ENCODE measurements around the gene TTR.

The TTR gene

GRCh38 chr18:31558567-31558966, 33.1 kb upstream of the TTR start:
- DNase-seq (ENCODE audit: insufficient read length, low spot score) (no peak), FAIRE-seq (no peak)
- no peak for TF ChIP-seq PAX5 (IDR thresholded peaks at IDR 0.05; ENCODE audit: insufficient read depth, low read length, severe bottlenecking)
- TF ChIP-seq POLR2AphosphoS5 (IDR thresholded peaks at IDR 0.05; ENCODE audit: low read depth, low read length), result no peak
- TF ChIP-seq POLR2A (IDR thresholded peaks at IDR 0.05; ENCODE audit: low read depth, low read length), result no peak
- TF ChIP-seq POU2F2 (IDR thresholded peaks at IDR 0.05; ENCODE audit: low read depth, low read length), result no peak

- DNase-seq (ENCODE audit: insufficient read length, low spot score) (no peak), FAIRE-seq (no peak)
- TF ChIP-seq POU2F2 (IDR thresholded peaks at IDR 0.05; ENCODE audit: low read depth, low read length) (no peak), SPI1 (IDR thresholded peaks at IDR 0.05; ENCODE audit: low read depth, low read length) (no peak), POLR2A (IDR thresholded peaks at IDR 0.05; ENCODE audit: low read depth, low read length) (no peak), PAX5 (IDR thresholded peaks at IDR 0.05; ENCODE audit: insufficient read depth, low read length, severe bottlenecking) (no peak), POLR2AphosphoS5 (IDR thresholded peaks at IDR 0.05; ENCODE audit: low read depth, low read length) (no peak), TAF1 (IDR thresholded peaks at IDR 0.05; ENCODE audit: low read depth, low read length) (no peak)
Measured at GRCh38 chr18:31562726-31563125, 29.0 kb upstream of the TTR start.

- DNase-seq (ENCODE audit: insufficient read length, low spot score) (no peak), FAIRE-seq (no peak)
- TF ChIP-seq POU2F2 (IDR thresholded peaks at IDR 0.05; ENCODE audit: low read depth, low read length) (no peak), TAF1 (IDR thresholded peaks at IDR 0.05; ENCODE audit: low read depth, low read length) (no peak), PAX5 (IDR thresholded peaks at IDR 0.05; ENCODE audit: insufficient read depth, low read length, severe bottlenecking) (no peak)
Measured at GRCh38 chr18:31563778-31564177, 27.9 kb upstream of the TTR start.

GRCh38 chr18:31565345-31565744, 26.3 kb upstream of the TTR start:
- TF ChIP-seq SPI1 (IDR thresholded peaks at IDR 0.05; ENCODE audit: low read depth, low read length) (no peak), PAX5 (IDR thresholded peaks at IDR 0.05; ENCODE audit: insufficient read depth, low read length, severe bottlenecking) (no peak), TAF1 (IDR thresholded peaks at IDR 0.05; ENCODE audit: low read depth, low read length) (no peak), POLR2A (IDR thresholded peaks at IDR 0.05; ENCODE audit: low read depth, low read length) (no peak), POU2F2 (IDR thresholded peaks at IDR 0.05; ENCODE audit: low read depth, low read length) (no peak), POLR2AphosphoS5 (IDR thresholded peaks at IDR 0.05; ENCODE audit: low read depth, low read length) (no peak)
- DNase-seq (ENCODE audit: insufficient read length, low spot score), result no peak
- no peak for FAIRE-seq

GRCh38 chr18:31565782-31566512, 25.7 kb upstream of the TTR start:
- no peak for FAIRE-seq

GRCh38 chr18:31566576-31567306, 24.9 kb upstream of the TTR start:
- DNase-seq (ENCODE audit: insufficient read length, low spot score), result no peak
- FAIRE-seq, result no peak
- TF ChIP-seq POLR2AphosphoS5 (IDR thresholded peaks at IDR 0.05; ENCODE audit: low read depth, low read length) (no peak), SPI1 (IDR thresholded peaks at IDR 0.05; ENCODE audit: low read depth, low read length) (no peak), PAX5 (IDR thresholded peaks at IDR 0.05; ENCODE audit: insufficient read depth, low read length, severe bottlenecking) (no peak), POLR2A (IDR thresholded peaks at IDR 0.05; ENCODE audit: low read depth, low read length) (no peak), TAF1 (IDR thresholded peaks at IDR 0.05; ENCODE audit: low read depth, low read length) (no peak), POU2F2 (IDR thresholded peaks at IDR 0.05; ENCODE audit: low read depth, low read length) (no peak)

More at GRCh38 chr18:31565782-31566512, 25.7 kb upstream of the TTR start:
- TF ChIP-seq POLR2AphosphoS5 (IDR thresholded peaks at IDR 0.05; ENCODE audit: low read depth, low read length) (no peak), PAX5 (IDR thresholded peaks at IDR 0.05; ENCODE audit: insufficient read depth, low read length, severe bottlenecking) (no peak), SPI1 (IDR thresholded peaks at IDR 0.05; ENCODE audit: low read depth, low read length) (no peak)
- no peak for DNase-seq (ENCODE audit: insufficient read length, low spot score)

- FAIRE-seq (no peak), DNase-seq (ENCODE audit: insufficient read length, low spot score) (no peak)
- no peak for TF ChIP-seq POLR2AphosphoS5 (IDR thresholded peaks at IDR 0.05; ENCODE audit: low read depth, low read length)
- no peak for TF ChIP-seq TAF1 (IDR thresholded peaks at IDR 0.05; ENCODE audit: low read depth, low read length)
- no peak for TF ChIP-seq POLR2A (IDR thresholded peaks at IDR 0.05; ENCODE audit: low read depth, low read length)
- no peak for TF ChIP-seq POU2F2 (IDR thresholded peaks at IDR 0.05; ENCODE audit: low read depth, low read length)
- no peak for TF ChIP-seq PAX5 (IDR thresholded peaks at IDR 0.05; ENCODE audit: insufficient read depth, low read length, severe bottlenecking)
- no peak for TF ChIP-seq SPI1 (IDR thresholded peaks at IDR 0.05; ENCODE audit: low read depth, low read length)
Measured at GRCh38 chr18:31572368-31572767, 19.3 kb upstream of the TTR start.

GRCh38 chr18:31573051-31573450, 18.6 kb upstream of the TTR start:
- FAIRE-seq (no peak), DNase-seq (ENCODE audit: insufficient read length, low spot score) (no peak)

GRCh38 chr18:31574359-31574758, 17.3 kb upstream of the TTR start:
- no peak for DNase-seq (ENCODE audit: insufficient read length, low spot score)
- no peak for FAIRE-seq
- no peak for TF ChIP-seq PAX5 (IDR thresholded peaks at IDR 0.05; ENCODE audit: insufficient read depth, low read length, severe bottlenecking)
- no peak for TF ChIP-seq SPI1 (IDR thresholded peaks at IDR 0.05; ENCODE audit: low read depth, low read length)
- TF ChIP-seq TAF1 (IDR thresholded peaks at IDR 0.05; ENCODE audit: low read depth, low read length), result no peak
- TF ChIP-seq POLR2AphosphoS5 (IDR thresholded peaks at IDR 0.05; ENCODE audit: low read depth, low read length), result no peak
- no peak for TF ChIP-seq POU2F2 (IDR thresholded peaks at IDR 0.05; ENCODE audit: low read depth, low read length)
- no peak for TF ChIP-seq POLR2A (IDR thresholded peaks at IDR 0.05; ENCODE audit: low read depth, low read length)

More at GRCh38 chr18:31573051-31573450, 18.6 kb upstream of the TTR start:
- TF ChIP-seq POLR2AphosphoS5 (IDR thresholded peaks at IDR 0.05; ENCODE audit: low read depth, low read length), result no peak
- no peak for TF ChIP-seq POLR2A (IDR thresholded peaks at IDR 0.05; ENCODE audit: low read depth, low read length)
- TF ChIP-seq PAX5 (IDR thresholded peaks at IDR 0.05; ENCODE audit: insufficient read depth, low read length, severe bottlenecking), result no peak
- no peak for TF ChIP-seq SPI1 (IDR thresholded peaks at IDR 0.05; ENCODE audit: low read depth, low read length)

Data from GM12891 (cell line).